Keratinocyte (primary cell): ENCODE results near the gene NR1D2. TPM values are rescaled to one million over a fixed set of nuclear protein-coding genes. Genes with fewer than 3 reads are reported as not detected.
"Not testable (repeated sequence)": the region's sequence is repeated elsewhere in the genome, so short reads cannot be mapped to it uniquely, and the experiment has no call there.

Experiments
- DNase-seq: peaks from one replicate; pipeline ENCODE4 v3.0.0-alpha.2; 2011; ENCODE audit warnings: low read depth, missing footprints, low spot score
- FAIRE-seq: peaks from 2 replicates; lab custom pipeline; 2011; peaks lifted over from hg19 to GRCh38; lab: Jason Lieb, UNC
- H2AFZ ChIP-seq: 2 replicates; pipeline ENCODE4 v1.6.0; 2012; ENCODE audit warnings: low read length, control low read depth, inconsistent platforms; ENCODE audit not compliant: control insufficient read depth
- H3K27ac ChIP-seq: 2 replicates; pipeline ENCODE4 v1.5.1; 2011; ENCODE audit warnings: low read length; ENCODE audit not compliant: control insufficient read depth, insufficient read depth
- H3K27me3 ChIP-seq: 3 replicates; pipeline ENCODE4 v1.6.0; 2011; ENCODE audit warnings: low read length; ENCODE audit not compliant: control insufficient read depth, insufficient read depth; ENCODE audit errors: extremely low read depth
- H3K36me3 ChIP-seq, 2 experiments: 2 replicates in 1 of 2; 3 replicates in 1 of 2; pipeline ENCODE4 v1.5.1; 2011; ENCODE audit warnings: low read length in 2 of 2, mild to moderate bottlenecking in 1 of 2; ENCODE audit not compliant: control insufficient read depth in 2 of 2, insufficient read depth in 2 of 2; ENCODE audit errors: extremely low read depth in 1 of 2
- H3K4me1 ChIP-seq: 3 replicates; pipeline ENCODE4 v1.5.1; 2011; ENCODE audit warnings: low read length; ENCODE audit not compliant: control insufficient read depth, insufficient read depth; ENCODE audit errors: extremely low read depth
- H3K4me2 ChIP-seq: 3 replicates; pipeline ENCODE4 v1.6.0; 2011; ENCODE audit warnings: low read depth, low read length; ENCODE audit not compliant: control insufficient read depth, insufficient read depth; ENCODE audit errors: extremely low read depth
- H3K4me3 ChIP-seq, 3 experiments: fragments of 200-600 bp in 1 of 3; sonication (generic) in 1 of 3; 2 replicates in 2 of 3; 3 replicates in 1 of 3; pipeline ENCODE4 v1.5.1; 2011 to 2016; ENCODE audit warnings: low read length in 3 of 3, mild to moderate bottlenecking in 3 of 3, control low read depth in 2 of 3, inconsistent platforms in 1 of 3, low read depth in 1 of 3, mixed read lengths in 1 of 3, mixed run types in 1 of 3, moderate library complexity in 1 of 3; ENCODE audit not compliant: control insufficient read depth in 2 of 3, insufficient read depth in 2 of 3; ENCODE audit errors: extremely low read depth in 1 of 3
- H3K79me2 ChIP-seq: 2 replicates; pipeline ENCODE4 v1.6.0; 2012; ENCODE audit warnings: low read length; ENCODE audit not compliant: control insufficient read depth, insufficient read depth
- H3K9ac ChIP-seq: 3 replicates; pipeline ENCODE4 v1.6.0; 2011; ENCODE audit warnings: low read length; ENCODE audit not compliant: control insufficient read depth, insufficient read depth; ENCODE audit errors: extremely low read depth
- H3K9me1 ChIP-seq: 3 replicates; pipeline ENCODE4 v1.6.0; 2011; ENCODE audit warnings: low read length; ENCODE audit not compliant: control insufficient read depth, insufficient read depth; ENCODE audit errors: extremely low read depth
- H3K9me3 ChIP-seq: 2 replicates; pipeline ENCODE4 v1.5.1; 2012; ENCODE audit warnings: low read depth, low read length; ENCODE audit not compliant: control insufficient read depth
- H4K20me1 ChIP-seq: 3 replicates; pipeline ENCODE4 v1.6.0; 2011; ENCODE audit warnings: low read length; ENCODE audit not compliant: control insufficient read depth, insufficient read depth; ENCODE audit errors: extremely low read depth
- CTCF ChIP-seq, 3 experiments: IDR thresholded peaks in 1 of 3; conservative IDR thresholded peaks in 1 of 3; optimal IDR thresholded peaks in 1 of 3; 2 replicates in 2 of 3; 3 replicates in 1 of 3; pipeline versions ENCODE3 to v1.5.1; 2011; ENCODE audit warnings: low read length in 3 of 3, mild to moderate bottlenecking in 3 of 3, moderate library complexity in 2 of 3, control low read depth in 1 of 3, inconsistent platforms in 1 of 3; ENCODE audit not compliant: insufficient read depth in 2 of 3; ENCODE audit errors: extremely low read depth in 1 of 3
- EZH2 ChIP-seq: IDR thresholded peaks from one replicate; pipeline ENCODE4 v1.6.1; 2012; ENCODE audit warnings: inconsistent platforms, mild to moderate bottlenecking, low read length, moderate library complexity
- dilution Hi-C: fragments of 300-500 bp; cut with MboI; formaldehyde crosslinking; loops from one replicate; pipeline ENCODE4 v1.7.0; 2020; ENCODE audit warnings: low sequenced_read_pairs; ENCODE audit not compliant: extremely low pct_ligation_motif_present
- polyA plus RNA-seq, 5 experiments: library from polyadenylated mRNA; depleted of rRNA in 3 of 5; stranded (reverse) in 3 of 5; stranded (forward) in 1 of 5; unstranded in 1 of 5; fragments of >200 nt; gene quantifications; 1 replicate in 1 of 5; 2 replicates in 3 of 5; 3 replicates in 1 of 5; pipeline versions ENCODE4 v1.2.1 to v1.2.3, GENCODE V29; 2011 to 2012; ENCODE audit warnings: missing spikeins in 2 of 5, low read depth in 1 of 5, low replicate concordance in 1 of 5

NR1D2 gene
- polyA plus RNA-seq, 1 donor (not counting 4 experiments of a cell fraction or from before 2014, with no cell fraction given), result 10.3 TPM

GRCh38 chr3:23911397-23911796 lies 33.7 kb upstream of the NR1D2 start:
- Histone ChIP-seq H3K9me1 (no peaks in the 10 kb centered on the region), H2AFZ (no peak overlapping the region), H4K20me1 (no peaks in the 10 kb centered on the region), H3K27me3 (no peaks in the 10 kb centered on the region), H3K9ac (no peak overlapping the region), H3K79me2 (peaks cover 9% of the 10 kb centered on the region), H3K27ac (no peak overlapping the region), H3K36me3 (peaks cover 0 to 4% of the 10 kb centered on the region in 2 experiments), H3K9me3 (no peaks in the 10 kb centered on the region), H3K4me3 (no peak overlapping the region), H3K4me2 (no peak overlapping the region), H3K4me1 (peaks cover 11% of the 10 kb centered on the region)
- dilution Hi-C loops, result no loop called here
- FAIRE-seq, result no peak
- no peak for TF ChIP-seq CTCF (optimal IDR thresholded peaks at IDR 0.05 in 1 of 3, IDR thresholded peaks at IDR 0.05 in 1 of 3, conservative IDR thresholded peaks at IDR 0.05 in 1 of 3; ENCODE audit: extremely low read depth in 1 of 3, insufficient read depth in 2 of 3, low read length in 3 of 3)
- no peak for TF ChIP-seq EZH2
- no peak for DNase-seq

DNA sequence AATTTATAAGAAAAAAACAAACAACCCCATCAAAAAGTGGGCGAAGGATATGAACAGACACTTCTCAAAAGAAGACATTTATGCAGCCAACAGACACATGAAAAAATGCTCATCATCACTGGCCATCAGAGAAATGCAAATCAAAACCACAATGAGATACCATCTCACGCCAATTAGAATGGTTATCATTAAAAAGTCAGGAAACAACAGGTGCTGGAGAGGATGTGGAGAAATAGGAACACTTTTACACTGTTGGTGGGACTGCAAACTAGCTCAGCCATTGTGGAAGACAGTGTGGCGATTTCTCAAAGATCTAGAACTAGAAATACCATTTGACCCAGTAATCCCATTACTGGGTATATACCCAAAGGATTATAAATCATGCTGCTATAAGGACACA lies 32.8 kb upstream of the NR1D2 start:
- peaks cover 11% of the 10 kb centered on the region for H3K4me1 ChIP-seq
- H3K9ac ChIP-seq, dilution Hi-C loops, H3K27me3 ChIP-seq, H3K9me1 ChIP-seq, H4K20me1 ChIP-seq, H3K36me3 ChIP-seq, H3K4me3 ChIP-seq, FAIRE-seq, H2AFZ ChIP-seq, H3K4me2 ChIP-seq, DNase-seq, H3K27ac ChIP-seq, H3K9me3 ChIP-seq: not testable (repeated sequence)
- H3K79me2 ChIP-seq, result peaks cover 13% of the 10 kb centered on the region

- Histone ChIP-seq H3K9me3 (no peaks in the 10 kb centered on the region), H3K4me2 (no peak overlapping the region), H3K4me1 (peaks cover 11% of the 10 kb centered on the region), H3K4me3 (no peak overlapping the region), H3K9me1 (no peaks in the 10 kb centered on the region), H2AFZ (no peak overlapping the region), H3K27me3 (no peaks in the 10 kb centered on the region), H4K20me1 (peaks cover 4% of the 10 kb centered on the region), H3K9ac (no peak overlapping the region), H3K36me3 (peaks cover 2 to 6% of the 10 kb centered on the region in 2 experiments), H3K27ac (no peak overlapping the region), H3K79me2 (peaks cover 21% of the 10 kb centered on the region)
- no peak for TF ChIP-seq EZH2
- no peak for TF ChIP-seq CTCF (optimal IDR thresholded peaks at IDR 0.05 in 1 of 3, IDR thresholded peaks at IDR 0.05 in 1 of 3, conservative IDR thresholded peaks at IDR 0.05 in 1 of 3; ENCODE audit: extremely low read depth in 1 of 3, insufficient read depth in 2 of 3, low read length in 3 of 3)
- FAIRE-seq (no peak), DNase-seq (no peak)
- dilution Hi-C loops, result no loop called here
Measured at GRCh38 chr3:23913182-23913581, 31.9 kb upstream of the NR1D2 start.
